Neutrophil (primary cell): ENCODE results near the gene CEPT1.

Source experiments
- H3K27ac ChIP-seq: fragments of 200-600 bp; sonication (generic); 2 replicates; pipeline ENCODE4 v1.5.1; 2016; ENCODE audit warnings: mild to moderate bottlenecking, moderate library complexity
- H3K27me3 ChIP-seq: fragments of 200-600 bp; sonication (generic); 2 replicates; pipeline ENCODE4 v1.6.0; 2016; ENCODE audit warnings: mild to moderate bottlenecking
- H3K36me3 ChIP-seq: fragments of 200-600 bp; sonication (generic); 2 replicates; pipeline ENCODE4 v1.5.1; 2017
- H3K4me1 ChIP-seq, 2 experiments: fragments of 200-600 bp in 1 of 2; sonication (generic) in 1 of 2; 1 replicate in 1 of 2; 2 replicates in 1 of 2; pipeline versions ENCODE4 v1.5.1 to v1.6.1; 2013 to 2016; ENCODE audit warnings: low read depth in 1 of 2, low read length in 1 of 2, mild to moderate bottlenecking in 1 of 2, moderate library complexity in 1 of 2; ENCODE audit not compliant: control insufficient read depth in 1 of 2, insufficient read depth in 1 of 2
- H3K4me3 ChIP-seq, 2 experiments: fragments of 200-600 bp in 1 of 2; sonication (generic) in 1 of 2; 1 replicate in 1 of 2; 2 replicates in 1 of 2; pipeline ENCODE4 v1.5.1; 2013 to 2016; ENCODE audit warnings: low read depth in 1 of 2, low read length in 1 of 2, mild to moderate bottlenecking in 1 of 2, moderate library complexity in 1 of 2
- H3K9me3 ChIP-seq: fragments of 200-600 bp; sonication (generic); 2 replicates; pipeline ENCODE4 v1.5.1; 2016
- TF ChIP-seq, protein P1 (sequence below): fragments of 200-600 bp; sonication (generic); IDR thresholded peaks from 2 replicates; pipeline ENCODE4 v1.5.1; 2016; ENCODE audit warnings: antibody characterized with exemption

Gene CEPT1

DNA sequence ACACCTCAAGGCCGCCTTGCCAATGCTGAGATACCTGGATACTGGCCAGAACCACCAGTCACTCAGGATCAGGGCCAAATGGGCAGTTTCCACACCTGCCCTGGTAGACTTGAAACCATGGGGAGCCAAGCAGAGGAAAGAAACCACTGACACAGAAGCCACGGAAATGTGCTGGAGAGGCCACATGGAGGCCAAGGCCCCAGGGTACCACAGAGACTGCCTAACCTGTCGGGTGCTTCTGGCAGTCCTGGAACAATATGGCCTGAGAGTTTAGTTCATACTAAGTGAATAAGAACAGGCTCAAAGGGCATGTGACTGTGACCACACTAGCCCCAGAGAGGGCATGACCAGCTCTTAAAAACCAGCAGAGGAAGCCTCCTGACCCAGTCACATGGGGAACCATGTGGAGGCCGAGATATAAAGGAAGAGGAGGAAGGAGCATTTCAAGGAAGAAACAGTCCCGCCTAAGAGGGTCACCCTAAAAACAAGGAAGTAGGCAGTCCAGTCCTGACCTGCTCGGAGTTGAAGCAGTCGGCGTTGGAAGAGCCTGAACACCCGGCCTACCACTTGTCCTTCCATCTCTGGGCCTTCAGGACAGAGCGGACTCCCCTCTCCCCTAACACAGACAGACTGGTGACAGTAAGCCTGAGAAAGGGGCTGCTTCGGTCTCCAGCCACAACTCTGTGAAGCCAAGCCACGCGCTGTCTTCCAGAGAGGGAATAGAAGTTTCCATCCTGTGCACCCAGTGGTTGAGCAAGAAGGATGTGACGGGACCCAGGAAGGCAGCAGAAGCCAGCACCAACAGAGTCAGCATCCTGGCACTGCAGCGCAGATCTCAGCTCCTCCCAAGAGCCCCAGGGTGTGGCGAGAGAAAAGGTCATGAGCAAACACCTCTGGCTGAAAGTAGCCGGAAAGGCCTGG is 60.1 kb downstream of the CEPT1 start, which contains the start of gene DENND2D:
Gene DENND2D, minus strand, starts transcription at position 766 of the 921 bp plus-strand sequence. Its CDS starts 187 bp downstream, at position 579.
- Histone ChIP-seq H3K4me1 (peaks cover 54 to 57% of the 10 kb centered on the region in 2 experiments), H3K4me3 (peak within 1 kb of the TSS; percentile 29 to 37), H3K27ac (peak within 1 kb of the TSS; percentile 99)

DNA sequence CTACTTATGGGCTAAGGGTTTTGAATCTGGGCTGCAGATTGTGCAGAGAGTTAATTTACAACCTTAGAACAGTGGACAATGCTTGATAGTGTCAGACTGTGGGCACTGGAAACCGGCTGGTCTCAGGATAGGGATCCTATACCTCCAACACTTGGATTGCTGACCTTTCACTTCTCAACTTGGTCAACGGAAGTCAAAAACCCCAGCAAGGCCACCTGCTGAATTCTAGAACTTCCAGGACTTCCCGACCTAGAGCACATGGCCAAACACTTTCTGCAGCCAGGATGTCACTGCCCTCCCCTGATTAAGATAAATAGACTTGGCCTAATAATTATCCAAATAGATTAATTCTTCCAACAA is 60.8 kb downstream of the CEPT1 start:
- TF ChIP-seq, protein P1, sequence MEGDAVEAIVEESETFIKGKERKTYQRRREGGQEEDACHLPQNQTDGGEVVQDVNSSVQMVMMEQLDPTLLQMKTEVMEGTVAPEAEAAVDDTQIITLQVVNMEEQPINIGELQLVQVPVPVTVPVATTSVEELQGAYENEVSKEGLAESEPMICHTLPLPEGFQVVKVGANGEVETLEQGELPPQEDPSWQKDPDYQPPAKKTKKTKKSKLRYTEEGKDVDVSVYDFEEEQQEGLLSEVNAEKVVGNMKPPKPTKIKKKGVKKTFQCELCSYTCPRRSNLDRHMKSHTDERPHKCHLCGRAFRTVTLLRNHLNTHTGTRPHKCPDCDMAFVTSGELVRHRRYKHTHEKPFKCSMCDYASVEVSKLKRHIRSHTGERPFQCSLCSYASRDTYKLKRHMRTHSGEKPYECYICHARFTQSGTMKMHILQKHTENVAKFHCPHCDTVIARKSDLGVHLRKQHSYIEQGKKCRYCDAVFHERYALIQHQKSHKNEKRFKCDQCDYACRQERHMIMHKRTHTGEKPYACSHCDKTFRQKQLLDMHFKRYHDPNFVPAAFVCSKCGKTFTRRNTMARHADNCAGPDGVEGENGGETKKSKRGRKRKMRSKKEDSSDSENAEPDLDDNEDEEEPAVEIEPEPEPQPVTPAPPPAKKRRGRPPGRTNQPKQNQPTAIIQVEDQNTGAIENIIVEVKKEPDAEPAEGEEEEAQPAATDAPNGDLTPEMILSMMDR = no peak
- peaks cover 33% of the 10 kb centered on the region for H3K36me3 ChIP-seq
- no peaks in the 10 kb centered on the region for H3K27me3 ChIP-seq
- H3K4me3 ChIP-seq = peak overlapping the region; percentile 29 to 37
- peaks cover 61 to 64% of the 10 kb centered on the region in 2 experiments for H3K4me1 ChIP-seq
- H3K9me3 ChIP-seq = no peaks in the 10 kb centered on the region
- H3K27ac ChIP-seq = peak overlapping the region; percentile 99

More for the DNA sequence above, 60.1 kb downstream of the CEPT1 start, which contains the start of gene DENND2D:
- TF ChIP-seq, protein P1 = no peak
- H3K9me3 ChIP-seq = no peaks in the 10 kb centered on the region
- no peaks in the 10 kb centered on the region for H3K27me3 ChIP-seq
- H3K36me3 ChIP-seq = peaks cover 40% of the 10 kb centered on the region

DNA sequence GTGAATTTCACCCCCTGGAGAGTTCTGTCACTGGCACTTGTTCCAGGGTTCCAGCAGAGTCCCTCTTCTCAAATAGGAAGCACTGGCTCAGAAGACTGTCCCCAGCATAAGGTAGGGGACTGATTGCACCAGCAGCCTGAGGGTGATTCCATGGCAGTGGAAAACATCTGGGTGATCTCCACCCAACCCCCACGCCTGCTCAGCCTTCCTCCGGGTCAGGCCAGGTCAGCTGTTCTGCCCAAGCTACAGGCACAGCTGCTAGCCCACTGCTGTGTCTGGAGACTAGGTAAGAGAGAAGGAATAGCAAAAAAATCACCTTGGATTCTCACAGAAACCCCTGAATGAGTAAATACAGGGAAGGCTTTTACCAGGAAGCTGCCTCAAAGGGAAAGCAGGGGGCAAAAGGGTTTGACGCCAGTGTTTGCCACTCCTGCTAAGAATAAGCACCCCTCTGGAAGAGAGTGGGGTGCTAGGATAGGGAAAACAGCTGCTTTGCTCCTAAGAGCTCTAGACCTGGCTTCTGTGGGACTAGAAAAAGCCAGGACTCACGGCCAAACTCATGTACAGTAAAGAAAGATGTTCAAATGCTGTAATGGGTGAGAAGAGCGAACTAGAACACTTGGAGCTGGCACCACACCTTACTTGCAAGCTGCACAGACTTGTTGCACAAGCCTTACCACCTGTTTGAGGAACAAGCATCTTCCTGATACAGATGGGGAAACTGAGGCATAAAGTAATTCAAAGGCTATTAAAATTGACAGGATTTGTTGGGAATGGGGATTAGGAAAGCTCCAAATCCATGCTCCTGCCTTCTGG is 61.5 kb downstream of the CEPT1 start:
- TF ChIP-seq, protein P1 = no peak
- no peaks in the 10 kb centered on the region for H3K9me3 ChIP-seq
- peak overlapping the region; percentile 99 for H3K27ac ChIP-seq
- H3K27me3 ChIP-seq = no peaks in the 10 kb centered on the region
- H3K36me3 ChIP-seq = peaks cover 26% of the 10 kb centered on the region
- H3K4me1 ChIP-seq = peaks cover 68 to 71% of the 10 kb centered on the region in 2 experiments
- H3K4me3 ChIP-seq = peak overlapping the region in 1 of 2 experiments; percentile 6

DNA sequence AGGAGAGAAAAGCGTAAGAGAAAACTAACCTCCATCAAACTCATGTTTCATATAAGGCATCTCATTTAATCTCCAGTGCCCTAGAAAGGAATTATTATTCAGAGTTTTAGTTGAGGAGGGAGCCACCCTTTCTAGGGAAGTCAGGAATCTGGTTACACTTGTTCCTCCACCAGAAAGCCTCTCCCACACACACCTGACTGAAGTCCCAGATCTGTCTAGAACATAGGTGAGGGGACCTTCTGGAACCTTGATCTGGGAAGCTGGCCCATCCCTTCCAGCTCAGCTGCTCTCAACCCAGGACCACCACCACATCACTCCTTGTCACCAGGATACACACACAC is 62.3 kb downstream of the CEPT1 start:
- Histone ChIP-seq H3K4me3 (peak overlapping the region; percentile 67 to 95), H3K36me3 (peaks cover 18% of the 10 kb centered on the region), H3K27me3 (no peaks in the 10 kb centered on the region), H3K9me3 (no peaks in the 10 kb centered on the region), H3K27ac (peak overlapping the region; percentile 99), H3K4me1 (peaks cover 76 to 79% of the 10 kb centered on the region in 2 experiments)
- TF ChIP-seq, protein P1 = no peak

DNA sequence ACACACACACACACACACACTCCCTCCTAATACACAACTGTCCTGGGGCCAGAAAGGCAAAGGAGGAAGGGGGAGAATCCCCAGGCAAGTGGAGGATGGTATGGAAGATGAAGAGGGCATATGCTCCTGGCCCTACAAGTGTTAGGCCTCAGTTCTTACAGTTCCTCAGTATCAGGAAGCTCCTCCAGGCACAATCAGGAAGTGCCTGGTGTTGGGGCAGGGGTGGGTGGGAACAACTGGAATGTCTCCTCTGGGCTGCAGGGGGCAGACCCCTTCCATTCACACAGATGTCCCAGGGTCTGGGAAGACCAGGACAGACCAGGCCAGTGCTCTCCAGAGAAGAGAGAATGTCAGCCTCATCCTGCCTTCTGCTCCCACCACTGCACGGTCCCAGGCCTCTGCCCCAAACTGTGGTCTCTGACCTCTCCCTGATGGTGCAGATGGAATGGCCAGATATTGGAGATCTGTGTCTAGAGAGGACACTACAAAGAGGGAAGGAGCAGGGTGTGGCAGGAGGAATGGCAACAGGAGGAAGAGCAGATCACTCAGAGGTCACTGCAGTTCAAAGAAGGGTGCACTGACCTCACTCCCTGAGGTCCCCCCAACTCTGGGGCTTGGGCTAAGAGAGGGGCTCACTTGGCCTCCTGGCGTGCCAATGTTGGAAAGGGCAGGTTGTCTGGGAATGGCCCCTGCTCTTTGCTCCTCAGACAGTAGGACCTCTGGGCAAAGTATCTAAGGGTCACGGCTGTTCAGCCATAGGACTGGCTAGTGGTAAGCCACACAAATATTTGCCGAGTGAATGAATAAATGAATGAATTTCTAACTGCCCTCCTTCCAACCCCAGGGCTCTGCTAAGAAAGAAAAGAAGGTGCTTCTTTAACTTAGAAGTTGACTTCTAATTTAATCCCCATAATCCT is 62.9 kb downstream of the CEPT1 start:
- Histone ChIP-seq H3K4me3 (peak overlapping the region; percentile 67 to 95), H3K27ac (peak overlapping the region; percentile 99)

More for the DNA sequence above, 62.9 kb downstream of the CEPT1 start:
- H3K9me3 ChIP-seq = no peaks in the 10 kb centered on the region
- TF ChIP-seq, protein P1 = no peak
- H3K27me3 ChIP-seq = no peaks in the 10 kb centered on the region
- peaks cover 78 to 82% of the 10 kb centered on the region in 2 experiments for H3K4me1 ChIP-seq
- peaks cover 11% of the 10 kb centered on the region for H3K36me3 ChIP-seq
